ENCODE results near the gene MUS81. TPM values are rescaled to one million over a fixed set of nuclear protein-coding genes. Genes with fewer than 3 reads are reported as not detected.

The MUS81 gene
- total and polyA plus RNA-seq, 9 of the 15 experiments (the other 6 are each of a cell fraction or from before 2014, with no cell fraction given): 13.4 to 118 (median 53.7) TPM

DNA sequence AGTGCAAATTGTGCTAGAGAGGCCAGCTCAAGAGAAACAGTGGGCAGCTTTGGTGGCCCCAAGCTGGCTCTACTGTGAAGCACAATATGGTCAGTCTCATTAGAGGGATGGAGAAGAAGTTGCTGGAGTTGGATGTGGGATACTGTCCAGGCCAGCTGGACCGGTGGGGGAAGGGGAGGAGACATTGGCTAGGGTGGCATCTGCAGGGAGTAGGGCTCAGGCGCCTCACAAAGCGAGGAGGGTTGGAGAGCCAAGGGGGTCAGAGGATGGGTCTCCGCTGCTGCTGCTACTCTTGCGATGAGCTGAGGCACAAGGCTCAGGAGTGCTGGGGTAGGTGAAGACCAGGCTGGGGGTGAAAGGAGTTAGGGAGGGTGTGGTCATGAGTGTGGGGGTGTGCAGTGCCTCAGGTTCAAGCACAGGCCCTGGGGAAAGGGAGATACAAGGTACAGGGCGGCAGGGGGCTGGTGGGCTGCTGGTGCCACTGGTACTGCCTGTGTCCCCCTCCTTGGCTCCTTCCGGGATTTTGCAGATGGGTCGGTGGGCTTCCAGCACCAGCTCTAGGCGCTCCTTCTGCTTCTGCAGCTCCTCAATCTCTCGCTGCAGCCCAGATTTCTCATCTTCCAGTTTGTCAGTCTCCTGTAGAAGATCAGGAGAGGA is 32.6 kb downstream of the MUS81 start (continued):
- no peak for TF ChIP-seq JUND (IDR thresholded peaks at IDR 0.05; ENCODE audit: borderline replicate concordance, low read depth, low read length)
- TF ChIP-seq JUND (tag; IDR thresholded peaks at IDR 0.05; ENCODE audit: borderline replicate concordance, low read depth, low read length): no peak
- TF ChIP-seq, protein P1, sequence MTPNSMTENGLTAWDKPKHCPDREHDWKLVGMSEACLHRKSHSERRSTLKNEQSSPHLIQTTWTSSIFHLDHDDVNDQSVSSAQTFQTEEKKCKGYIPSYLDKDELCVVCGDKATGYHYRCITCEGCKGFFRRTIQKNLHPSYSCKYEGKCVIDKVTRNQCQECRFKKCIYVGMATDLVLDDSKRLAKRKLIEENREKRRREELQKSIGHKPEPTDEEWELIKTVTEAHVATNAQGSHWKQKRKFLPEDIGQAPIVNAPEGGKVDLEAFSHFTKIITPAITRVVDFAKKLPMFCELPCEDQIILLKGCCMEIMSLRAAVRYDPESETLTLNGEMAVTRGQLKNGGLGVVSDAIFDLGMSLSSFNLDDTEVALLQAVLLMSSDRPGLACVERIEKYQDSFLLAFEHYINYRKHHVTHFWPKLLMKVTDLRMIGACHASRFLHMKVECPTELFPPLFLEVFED (CRISPR knock-in tag; conservative IDR thresholded peaks at IDR 0.05): peak; percentile 75; the same call in 1 of the 2 replicates
- no peak for TF ChIP-seq ZKSCAN1 (IDR thresholded peaks at IDR 0.05; ENCODE audit: low read depth, low read length)
- TF ChIP-seq POLR2B (IDR thresholded peaks at IDR 0.05; ENCODE audit: low read depth, partially characterized antibody): peak; percentile 42
- no peak for TF ChIP-seq MTA2 (IDR thresholded peaks at IDR 0.05; ENCODE audit: low read depth)
- TF ChIP-seq, protein P2, sequence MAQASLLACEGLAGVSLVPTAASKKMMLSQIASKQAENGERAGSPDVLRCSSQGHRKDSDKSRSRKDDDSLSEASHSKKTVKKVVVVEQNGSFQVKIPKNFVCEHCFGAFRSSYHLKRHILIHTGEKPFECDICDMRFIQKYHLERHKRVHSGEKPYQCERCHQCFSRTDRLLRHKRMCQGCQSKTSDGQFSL (CRISPR knock-in tag; IDR thresholded peaks at IDR 0.05): peak; percentile 80; the same call in 1 of the 2 replicates
- TF ChIP-seq, protein P2 (tag; IDR thresholded peaks at IDR 0.05): no peak
- peak; percentile 36 for TF ChIP-seq KDM5B (IDR thresholded peaks at IDR 0.05; ENCODE audit: insufficient replicate concordance, low read depth, low read length)
- TF ChIP-seq ETV6 (IDR thresholded peaks at IDR 0.05; ENCODE audit: borderline replicate concordance in 1 of 2, low read depth in 2 of 2, low read length in 1 of 2): no peak
- no peak for TF ChIP-seq ETV6 (CRISPR knock-in tag; IDR thresholded peaks at IDR 0.05; ENCODE audit: borderline replicate concordance)
- TF ChIP-seq CREM (IDR thresholded peaks at IDR 0.05; ENCODE audit: low read depth): no peak
- TF ChIP-seq, protein P3, sequence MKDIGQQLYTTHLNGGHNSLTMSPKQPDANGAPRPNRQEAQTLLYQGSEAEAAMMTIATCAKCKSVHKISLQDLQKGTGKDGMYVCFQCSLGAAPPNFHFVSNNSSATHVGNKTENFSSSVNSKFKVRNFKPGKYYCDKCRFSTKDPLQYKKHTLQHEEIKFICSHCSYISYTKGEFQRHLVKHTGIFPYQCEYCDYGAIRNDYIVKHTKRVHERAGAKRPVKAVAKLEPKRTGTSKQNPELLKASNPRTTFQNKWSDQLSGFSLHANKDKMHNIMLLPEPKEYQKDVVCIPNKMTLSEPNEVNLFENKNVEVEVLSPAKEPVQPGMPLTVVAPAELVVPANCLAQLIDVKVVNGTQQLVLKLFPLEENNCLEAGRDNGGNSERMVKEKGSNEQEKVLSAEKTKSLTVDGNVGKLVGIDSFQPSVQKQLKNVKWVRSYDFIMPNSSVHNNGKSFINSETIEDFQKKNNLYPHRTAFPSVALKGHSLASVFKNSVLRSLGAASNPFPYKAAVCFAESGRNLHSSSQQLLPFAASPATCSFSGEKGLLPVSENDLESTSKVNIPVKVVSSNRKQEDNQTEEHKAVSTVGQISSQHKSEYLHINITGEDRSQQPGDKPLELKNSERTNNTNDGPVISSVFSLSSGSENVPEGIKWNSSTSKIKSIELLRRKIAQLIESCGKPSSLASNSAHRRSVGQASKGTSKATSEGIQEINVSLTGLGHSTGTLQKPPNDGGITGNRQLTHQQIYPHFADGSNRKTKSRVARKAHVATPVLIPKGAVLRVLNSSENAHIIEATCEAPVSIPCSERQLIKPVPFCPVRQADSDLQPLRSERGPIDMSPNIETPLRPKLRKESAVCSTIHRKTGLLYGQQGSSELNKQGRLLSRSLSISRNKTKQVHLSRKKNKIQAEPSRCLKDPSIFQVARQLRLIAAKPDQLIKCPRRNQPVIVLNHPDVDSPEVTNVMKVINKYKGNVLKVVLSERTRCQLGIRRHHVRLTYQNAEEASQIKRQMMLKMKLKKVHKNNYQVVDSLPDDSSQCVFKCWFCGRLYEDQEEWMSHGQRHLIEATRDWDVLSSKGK (CRISPR knock-in tag; IDR thresholded peaks at IDR 0.05): no peak
- TF ChIP-seq MYC (IDR thresholded peaks at IDR 0.05; ENCODE audit: low read depth, low read length): no peak
- no peak for TF ChIP-seq MYC (CRISPR knock-in tag; IDR thresholded peaks at IDR 0.05; ENCODE audit: borderline replicate concordance, low read depth)
- TF ChIP-seq SUPT5H (IDR thresholded peaks at IDR 0.05): peak; percentile 52
- TF ChIP-seq POLR2G (IDR thresholded peaks at IDR 0.05; ENCODE audit: low read depth, low read length): peak; percentile 73
- TF ChIP-seq POLR2AphosphoS5 (IDR thresholded peaks at IDR 0.05; ENCODE audit: control insufficient read depth, insufficient read depth, low read depth, low read length): peak; percentile 23; the same call in 1 of the 2 replicates
- TF ChIP-seq EGR1 (conservative IDR thresholded peaks at IDR 0.05): peak; percentile 29; the same call in 1 of the 2 replicates
